Esophagus muscularis mucosa (tissue), 4 donors: ENCODE results near the gene OR52I1.

Source experiments
- EP300 ChIP-seq: sonication (generic); formaldehyde crosslinking; IDR thresholded peaks from one replicate; pipeline ENCODE4 v1.6.1; 2017; ENCODE audit warnings: antibody characterized with exemption
- POLR2A ChIP-seq: fragments of 450-650 bp; IDR thresholded peaks from one replicate; pipeline ENCODE4 v1.6.1; 2017; ENCODE audit warnings: antibody characterized with exemption, moderate library complexity, mild to moderate bottlenecking, low read depth
- POLR2AphosphoS5 ChIP-seq, 2 donors: sonication (generic); formaldehyde crosslinking; IDR thresholded peaks; one replicate each; pipeline ENCODE4 v1.6.1; 2017; ENCODE audit warnings: antibody characterized with exemption in 2 of 2
- TF ChIP-seq, protein P1 (sequence below), 3 experiments: fragments of 200-600 bp in 2 of 3; fragments of 450-650 bp in 1 of 3; sonication (generic) in 2 of 3; IDR thresholded peaks; one replicate each; pipeline ENCODE4 v1.5.1; 2017 to 2019; ENCODE audit warnings: antibody characterized with exemption in 3 of 3, mild to moderate bottlenecking in 2 of 3, moderate library complexity in 1 of 3

DNA sequence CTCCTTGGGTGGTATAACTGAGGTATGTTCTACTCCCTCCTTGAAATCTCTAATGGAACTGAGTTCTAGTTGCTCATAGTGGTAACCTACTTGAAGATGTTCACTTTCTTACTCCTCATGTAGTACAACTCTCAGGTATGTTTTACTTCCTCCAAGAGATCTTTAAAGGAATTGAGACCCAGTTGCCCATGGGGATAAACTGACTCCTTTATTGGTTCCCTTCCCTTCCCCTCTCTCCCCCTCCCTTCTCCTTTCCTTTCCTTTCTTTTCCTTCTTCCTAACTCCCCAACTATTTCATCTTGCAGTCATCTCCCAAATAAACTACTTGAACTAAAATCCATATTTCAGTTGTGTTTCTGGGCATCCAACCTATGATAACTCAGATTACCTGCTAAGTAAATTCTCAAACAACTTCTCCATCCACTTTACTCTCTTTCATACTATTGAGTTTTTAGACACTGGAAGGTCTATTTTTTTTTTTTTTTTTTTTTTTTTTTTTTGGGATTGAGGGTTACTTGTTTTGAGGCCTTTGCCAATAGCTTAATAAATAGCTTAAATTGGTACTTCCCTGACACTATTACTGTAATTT is 22.1 kb downstream of the OR52I1 start:
- TF ChIP-seq, protein P1, sequence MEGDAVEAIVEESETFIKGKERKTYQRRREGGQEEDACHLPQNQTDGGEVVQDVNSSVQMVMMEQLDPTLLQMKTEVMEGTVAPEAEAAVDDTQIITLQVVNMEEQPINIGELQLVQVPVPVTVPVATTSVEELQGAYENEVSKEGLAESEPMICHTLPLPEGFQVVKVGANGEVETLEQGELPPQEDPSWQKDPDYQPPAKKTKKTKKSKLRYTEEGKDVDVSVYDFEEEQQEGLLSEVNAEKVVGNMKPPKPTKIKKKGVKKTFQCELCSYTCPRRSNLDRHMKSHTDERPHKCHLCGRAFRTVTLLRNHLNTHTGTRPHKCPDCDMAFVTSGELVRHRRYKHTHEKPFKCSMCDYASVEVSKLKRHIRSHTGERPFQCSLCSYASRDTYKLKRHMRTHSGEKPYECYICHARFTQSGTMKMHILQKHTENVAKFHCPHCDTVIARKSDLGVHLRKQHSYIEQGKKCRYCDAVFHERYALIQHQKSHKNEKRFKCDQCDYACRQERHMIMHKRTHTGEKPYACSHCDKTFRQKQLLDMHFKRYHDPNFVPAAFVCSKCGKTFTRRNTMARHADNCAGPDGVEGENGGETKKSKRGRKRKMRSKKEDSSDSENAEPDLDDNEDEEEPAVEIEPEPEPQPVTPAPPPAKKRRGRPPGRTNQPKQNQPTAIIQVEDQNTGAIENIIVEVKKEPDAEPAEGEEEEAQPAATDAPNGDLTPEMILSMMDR (IDR thresholded peaks at IDR 0.05) = no peak
- TF ChIP-seq POLR2A = no peak
- no peak for TF ChIP-seq POLR2AphosphoS5 (IDR thresholded peaks at IDR 0.05)
- TF ChIP-seq EP300 = no peak
